PC-9 (cell line): ENCODE data around the gene MAP4K4. TPM values are rescaled to one million over a fixed set of nuclear protein-coding genes. Genes with fewer than 3 reads are reported as not detected.
A peak's percentile ranks its signal among the peaks of the same experiment; 100 is the strongest.

Experiments
- BruUV-seq: library from RNA; stranded (reverse); fragments of 400-500 nt; replicated peaks from 2 replicates; lab custom pipeline; 2021; lab: Mats Ljungman, UMichigan
- CTCF ChIA-PET: fragments of 300-600 bp; sonication (Branson Sonifier 250); formaldehyde crosslinking; loops from one replicate; lab custom pipeline; 2022; ENCODE audit warnings: antibody characterized with exemption; lab: Charles Lee
- POLR2A ChIA-PET: fragments of 300-600 bp; sonication (Branson Sonifier 250); formaldehyde crosslinking; loops from one replicate; lab custom pipeline; 2022; ENCODE audit warnings: antibody characterized with exemption; ENCODE audit not compliant: unreplicated experiment; lab: Charles Lee
- DNase-seq, 2 experiments: peaks; one replicate each; pipeline versions ENCODE4 v3.0.0 to v3.0.0-alpha.2; 2015 to 2022; ENCODE audit warnings: mixed read lengths in 1 of 2
- H2AFZ ChIP-seq: fragments of 200-600 bp; sonication (generic); 2 replicates; pipeline ENCODE4 v1.8.1; 2017; ENCODE audit warnings: antibody characterized with exemption
- H3F3A ChIP-seq: fragments of 200-600 bp; sonication (generic); 2 replicates; pipeline ENCODE4 v1.8.1; 2017; ENCODE audit warnings: antibody characterized with exemption, mild to moderate bottlenecking, low read depth; ENCODE audit not compliant: insufficient read depth
- H3K27ac ChIP-seq: fragments of 200-600 bp; sonication (generic); 2 replicates; pipeline ENCODE4 v1.6.1; 2016; ENCODE audit warnings: mixed run types
- H3K27me3 ChIP-seq: fragments of 200-600 bp; sonication (generic); 2 replicates; pipeline ENCODE4 v1.6.1; 2016; ENCODE audit warnings: low read depth, mixed run types; ENCODE audit not compliant: insufficient read depth
- H3K36me3 ChIP-seq: fragments of 200-600 bp; sonication (generic); 2 replicates; pipeline ENCODE4 v1.6.1; 2016; ENCODE audit warnings: low read depth, mixed run types
- H3K4me1 ChIP-seq: fragments of 200-600 bp; sonication (generic); replicated peaks from 2 replicates; pipeline ENCODE4 v1.6.1; 2016; ENCODE audit warnings: mixed run types; ENCODE audit not compliant: insufficient read depth
- H3K4me2 ChIP-seq: fragments of 200-600 bp; sonication (generic); 2 replicates; pipeline ENCODE4 v1.6.1; 2017; ENCODE audit warnings: mixed run types
- H3K4me3 ChIP-seq: fragments of 200-600 bp; sonication (generic); 2 replicates; pipeline ENCODE4 v1.6.1; 2016; ENCODE audit warnings: mixed run types
- H3K79me2 ChIP-seq: fragments of 200-600 bp; sonication (generic); 2 replicates; pipeline ENCODE4 v1.6.1; 2017; ENCODE audit warnings: low read depth, mixed run types
- H3K9me2 ChIP-seq: fragments of 200-600 bp; sonication (generic); 2 replicates; pipeline ENCODE4 v1.8.1; 2017; ENCODE audit warnings: mild to moderate bottlenecking; ENCODE audit not compliant: insufficient read depth
- H3K9me3 ChIP-seq: fragments of 200-600 bp; sonication (generic); 2 replicates; pipeline ENCODE4 v1.8.1; 2016; ENCODE audit warnings: low read depth; ENCODE audit not compliant: insufficient read depth
- H4K20me1 ChIP-seq: fragments of 200-600 bp; sonication (generic); 2 replicates; pipeline ENCODE4 v1.8.1; 2017; ENCODE audit not compliant: insufficient read depth
- CTCF ChIP-seq: fragments of 200-600 bp; sonication (generic); conservative IDR thresholded peaks from 2 replicates; pipeline ENCODE4 v1.6.1; 2017; ENCODE audit warnings: mixed run types, antibody characterized with exemption, mild to moderate bottlenecking, moderate library complexity
- EZH2 ChIP-seq: fragments of 200-600 bp; sonication (generic); IDR thresholded peaks from 2 replicates; pipeline ENCODE4 v1.8.0; 2017; ENCODE audit warnings: antibody characterized with exemption, low read depth
- intact Hi-C: fragments of 100-400 bp; cut with micrococcal nuclease; formaldehyde crosslinking; loops from one replicate; pipeline ENCODE4 v1.10.0; 2022; ENCODE audit not compliant: unreplicated experiment
- total RNA-seq: library from RNA; stranded (reverse); gene quantifications from 2 replicates; pipeline ENCODE4 v1.2.3, GENCODE V29; 2021

MAP4K4 gene
- total RNA-seq, 1 experiment from 2014 or later = 129 TPM

- H3K79me2 ChIP-seq = no peaks in the 10 kb centered on the region
- no peaks in the 10 kb centered on the region; the same call in 1 of the 2 replicates for H4K20me1 ChIP-seq
- peaks cover 4% of the 10 kb centered on the region; the same call in 1 of the 2 replicates for H3F3A ChIP-seq
- H3K9me2 ChIP-seq = no peaks in the 10 kb centered on the region
- intact Hi-C loops = no loop called here
- H2AFZ ChIP-seq = no peak overlapping the region
- no peak overlapping the region for H3K4me3 ChIP-seq
- no peaks in the 10 kb centered on the region for H3K27me3 ChIP-seq
- no peak overlapping the region for H3K4me2 ChIP-seq
- DNase-seq = no peak
- ChIA-PET CTCF (interaction anchor here (1.1 kb wide), 1 partner anchor 455 kb away, joined by 4 read pairs; no protein-coding TSS in a partner anchor), POLR2A (no interaction called here)
- no peak overlapping the region for H3K27ac ChIP-seq
- peaks cover 55% of the 10 kb centered on the region for H3K36me3 ChIP-seq
- no TSS peak for BruUV-seq
- H3K9me3 ChIP-seq = no peaks in the 10 kb centered on the region
- TF ChIP-seq EZH2 (no peak), CTCF (peak; percentile 39; the same call in 1 of the 2 replicates)
- H3K4me1 ChIP-seq = no peaks in the 10 kb centered on the region
Observed at GRCh38 chr2:101873543-101873942, 176.0 kb downstream of the MAP4K4 start.

- no peaks in the 10 kb centered on the region; the same call in 1 of the 2 replicates for H4K20me1 ChIP-seq
- no peak for DNase-seq
- no peak overlapping the region for H2AFZ ChIP-seq
- H3K9me3 ChIP-seq = no peaks in the 10 kb centered on the region
- no TSS peak for BruUV-seq
- ChIA-PET POLR2A (no interaction called here), CTCF (interaction anchor here (1.1 kb wide), 1 partner anchor 455 kb away, joined by 4 read pairs; no protein-coding TSS in a partner anchor)
- peaks cover 57% of the 10 kb centered on the region for H3K36me3 ChIP-seq
- H3F3A ChIP-seq = peaks cover 4% of the 10 kb centered on the region; the same call in 1 of the 2 replicates
- no peak overlapping the region for H3K4me3 ChIP-seq
- intact Hi-C loops = no loop called here
- H3K27me3 ChIP-seq = no peaks in the 10 kb centered on the region
- no peaks in the 10 kb centered on the region for H3K79me2 ChIP-seq
- no peaks in the 10 kb centered on the region for H3K4me1 ChIP-seq
- TF ChIP-seq CTCF (no peak), EZH2 (no peak)
- H3K27ac ChIP-seq = no peak overlapping the region
- H3K4me2 ChIP-seq = no peak overlapping the region
- no peaks in the 10 kb centered on the region for H3K9me2 ChIP-seq
Observed at GRCh38 chr2:101874069-101874468, 176.6 kb downstream of the MAP4K4 start.

GRCh38 chr2:101879466-101879865 is 182.0 kb downstream of the MAP4K4 start:
- no peak for DNase-seq
- H3K4me1 ChIP-seq = peaks cover 9% of the 10 kb centered on the region; the same call in 1 of the 2 replicates
- peaks cover 53% of the 10 kb centered on the region for H3K36me3 ChIP-seq
- H3K27ac ChIP-seq = no peak overlapping the region
- H3F3A ChIP-seq = peaks cover 14% of the 10 kb centered on the region
- no TSS peak for BruUV-seq
- no peaks in the 10 kb centered on the region for H3K9me3 ChIP-seq
- no peaks in the 10 kb centered on the region for H3K9me2 ChIP-seq
- no peaks in the 10 kb centered on the region for H3K27me3 ChIP-seq
- H3K79me2 ChIP-seq = peaks cover 4% of the 10 kb centered on the region; the same call in 1 of the 2 replicates
- intact Hi-C loops = no loop called here
- no peak overlapping the region for H3K4me2 ChIP-seq
- POLR2A ChIA-PET = interaction anchor here (0.5 kb wide), 1 partner anchor 524 kb away, joined by 8 read pairs; no protein-coding TSS in a partner anchor
- no peak overlapping the region for H3K4me3 ChIP-seq
- CTCF ChIA-PET = interaction anchor here (0.7 kb wide), 1 partner anchor 305 kb away, joined by 7 read pairs; no protein-coding TSS in a partner anchor
- peaks cover 3% of the 10 kb centered on the region; the same call in 1 of the 2 replicates for H4K20me1 ChIP-seq
- no peak overlapping the region for H2AFZ ChIP-seq
- TF ChIP-seq CTCF (no peak), EZH2 (no peak)
